Activated CD8-positive, alpha-beta memory T cell treated with anti-CD3 and anti-CD28 coated beads for 24 hours (primary cell): ENCODE data around the gene SEMA4D.

ENCODE experiments used
- DNase-seq: peaks from one replicate; pipeline ENCODE4 v3.0.0-alpha.2; 2020

The SEMA4D gene

GRCh38 chr9:89342948-89343347 is 155.0 kb downstream of the SEMA4D start:
- DNase-seq = no peak

GRCh38 chr9:89342213-89342612 is 155.7 kb downstream of the SEMA4D start:
- no peak for DNase-seq

GRCh38 chr9:89340332-89340731 is 157.6 kb downstream of the SEMA4D start:
- no peak for DNase-seq

GRCh38 chr9:89339807-89340206 is 158.1 kb downstream of the SEMA4D start:
- DNase-seq = no peak

GRCh38 chr9:89330513-89330912 is 167.4 kb downstream of the SEMA4D start:
- no peak for DNase-seq

- DNase-seq = no peak
These were observed 168.0 kb downstream of the SEMA4D start for GRCh38 chr9:89329917-89330316.

GRCh38 chr9:89328064-89328463 is 169.8 kb downstream of the SEMA4D start:
- DNase-seq = no peak

- DNase-seq = no peak
These were observed 172.2 kb downstream of the SEMA4D start for GRCh38 chr9:89325733-89326132.

- DNase-seq = no peak
These were observed 174.5 kb downstream of the SEMA4D start for GRCh38 chr9:89323390-89323789.

- no peak for DNase-seq
These were observed 178.7 kb downstream of the SEMA4D start for GRCh38 chr9:89319015-89319905.

GRCh38 chr9:89318123-89319014 is 179.5 kb downstream of the SEMA4D start, which contains the start of gene SECISBP2:
Gene SECISBP2 (plus strand): TSS chr9:89318500. CDS start chr9:89318577, 77 bp downstream.
- DNase-seq = peak; percentile 99

GRCh38 chr9:89317282-89317681 is 180.6 kb downstream of the SEMA4D start:
- no peak for DNase-seq

- DNase-seq = no peak
These were observed 182.4 kb downstream of the SEMA4D start for GRCh38 chr9:89315482-89315881.

GRCh38 chr9:89314955-89315354 is 183.0 kb downstream of the SEMA4D start:
- DNase-seq = no peak

GRCh38 chr9:89313842-89314241 is 184.1 kb downstream of the SEMA4D start:
- no peak for DNase-seq

GRCh38 chr9:89312222-89312571 is 185.7 kb downstream of the SEMA4D start:
- no peak for DNase-seq

- no peak for DNase-seq
These were observed 186.3 kb downstream of the SEMA4D start for GRCh38 chr9:89311346-89312221.
